ENCODE measurements around the gene CAB39L. TPM values are rescaled to one million over a fixed set of nuclear protein-coding genes. Genes with fewer than 3 reads are reported as not detected.
A peak's percentile ranks its signal among the peaks of the same experiment; 100 is the strongest.

The CAB39L gene
- total and polyA plus RNA-seq, 2 donors from 2014 or later, result 11.0 to 16.0 TPM

- no peak for TF ChIP-seq CTCF (IDR thresholded peaks at IDR 0.05; ENCODE audit: borderline replicate concordance, extremely low read depth, insufficient read depth)
- Histone ChIP-seq H3K9me3 (ENCODE audit: control insufficient read depth in 2 of 3, insufficient read depth in 1 of 3, low read length in 3 of 3) (no peaks in the 10 kb centered on the region), H3K9ac (ENCODE audit: low read length in 3 of 3) (no peak overlapping the region), H3K36me3 (ENCODE audit: control insufficient read depth in 2 of 3, insufficient read depth in 3 of 3, low read length in 3 of 3) (no peaks in the 10 kb centered on the region), H3K4me1 (ENCODE audit: control insufficient read depth in 2 of 3, insufficient read depth in 2 of 3, low read depth in 1 of 3, low read length in 3 of 3) (no peaks in the 10 kb centered on the region), H3K27me3 (ENCODE audit: control insufficient read depth, insufficient read depth, low read length) (no peaks in the 10 kb centered on the region), H3K27ac (ENCODE audit: low read depth in 2 of 2, low read length in 2 of 2) (no peak overlapping the region), H3K4me3 (ENCODE audit: low read length in 3 of 3) (no peak overlapping the region)
- FAIRE-seq, result no peak
- intact Hi-C loops (cut with DNase I), result no loop called here
- no peak for DNase-seq
Measured at GRCh38 chr13:49417161-49417560, 26.7 kb downstream of the CAB39L start.

GRCh38 chr13:49412749-49413148, 31.1 kb downstream of the CAB39L start:
- no peak overlapping the region for H3K27ac ChIP-seq (ENCODE audit: low read depth in 2 of 2, low read length in 2 of 2)
- FAIRE-seq, result no peak
- intact Hi-C loops (cut with DNase I), result no loop called here
- H3K27me3 ChIP-seq (ENCODE audit: control insufficient read depth, insufficient read depth, low read length), result no peaks in the 10 kb centered on the region
- H3K36me3 ChIP-seq (ENCODE audit: control insufficient read depth in 2 of 3, insufficient read depth in 3 of 3, low read length in 3 of 3), result no peaks in the 10 kb centered on the region
- DNase-seq, result no peak
- no peak overlapping the region for H3K9ac ChIP-seq (ENCODE audit: low read length in 3 of 3)
- no peak for TF ChIP-seq CTCF (IDR thresholded peaks at IDR 0.05; ENCODE audit: borderline replicate concordance, extremely low read depth, insufficient read depth)
- H3K9me3 ChIP-seq (ENCODE audit: control insufficient read depth in 2 of 3, insufficient read depth in 1 of 3, low read length in 3 of 3), result no peaks in the 10 kb centered on the region
- H3K4me3 ChIP-seq (ENCODE audit: low read length in 3 of 3), result no peak overlapping the region
- no peaks in the 10 kb centered on the region for H3K4me1 ChIP-seq (ENCODE audit: control insufficient read depth in 2 of 3, insufficient read depth in 2 of 3, low read depth in 1 of 3, low read length in 3 of 3)

GRCh38 chr13:49411353-49411752, 32.5 kb downstream of the CAB39L start:
- no peak overlapping the region for H3K9ac ChIP-seq (ENCODE audit: low read length in 3 of 3)
- no peaks in the 10 kb centered on the region for H3K9me3 ChIP-seq (ENCODE audit: control insufficient read depth in 2 of 3, insufficient read depth in 1 of 3, low read length in 3 of 3)
- TF ChIP-seq CTCF (IDR thresholded peaks at IDR 0.05; ENCODE audit: borderline replicate concordance, extremely low read depth, insufficient read depth), result no peak
- FAIRE-seq (no peak), DNase-seq (no peak)
- intact Hi-C loops (cut with DNase I), result no loop called here
- H3K36me3 ChIP-seq (ENCODE audit: control insufficient read depth in 2 of 3, insufficient read depth in 3 of 3, low read length in 3 of 3), result no peaks in the 10 kb centered on the region
- no peaks in the 10 kb centered on the region for H3K4me1 ChIP-seq (ENCODE audit: control insufficient read depth in 2 of 3, insufficient read depth in 2 of 3, low read depth in 1 of 3, low read length in 3 of 3)
- no peaks in the 10 kb centered on the region for H3K27me3 ChIP-seq (ENCODE audit: control insufficient read depth, insufficient read depth, low read length)
- H3K27ac ChIP-seq (ENCODE audit: low read depth in 2 of 2, low read length in 2 of 2), result no peak overlapping the region
- H3K4me3 ChIP-seq (ENCODE audit: low read length in 3 of 3), result no peak overlapping the region

GRCh38 chr13:49410477-49410876, 33.4 kb downstream of the CAB39L start:
- no peak overlapping the region for H3K9ac ChIP-seq (ENCODE audit: low read length in 3 of 3)
- DNase-seq, result no peak
- FAIRE-seq, result peak; percentile 52
- H3K27ac ChIP-seq (ENCODE audit: low read depth in 2 of 2, low read length in 2 of 2), result no peak overlapping the region
- no peaks in the 10 kb centered on the region for H3K27me3 ChIP-seq (ENCODE audit: control insufficient read depth, insufficient read depth, low read length)
- H3K4me1 ChIP-seq (ENCODE audit: control insufficient read depth in 2 of 3, insufficient read depth in 2 of 3, low read depth in 1 of 3, low read length in 3 of 3), result no peaks in the 10 kb centered on the region
- no peak for TF ChIP-seq CTCF (IDR thresholded peaks at IDR 0.05; ENCODE audit: borderline replicate concordance, extremely low read depth, insufficient read depth)
- H3K9me3 ChIP-seq (ENCODE audit: control insufficient read depth in 2 of 3, insufficient read depth in 1 of 3, low read length in 3 of 3), result no peaks in the 10 kb centered on the region
- H3K4me3 ChIP-seq (ENCODE audit: low read length in 3 of 3), result no peak overlapping the region
- H3K36me3 ChIP-seq (ENCODE audit: control insufficient read depth in 2 of 3, insufficient read depth in 3 of 3, low read length in 3 of 3), result no peaks in the 10 kb centered on the region
- intact Hi-C loops (cut with DNase I), result no loop called here
